HCT116 (cell line): ENCODE measurements around the gene WAPL. TPM values are rescaled to one million over a fixed set of nuclear protein-coding genes. Genes with fewer than 3 reads are reported as not detected.

Experiments
- ATAC-seq: fragments of 200-7000 bp; cut with Tn5 transposase; 2 replicates; pipeline ENCODE4 v1.9.1; 2020; ENCODE audit warnings: mild to moderate bottlenecking, moderate library complexity
- BruUV-seq: library from RNA; stranded (reverse); fragments of 400-500 nt; replicated peaks from 2 replicates; lab custom pipeline; 2021; lab: Mats Ljungman, UMichigan
- CTCF ChIA-PET: fragments of 300-600 bp; sonication (Branson Sonifier 250); formaldehyde crosslinking; loops from one replicate; lab custom pipeline; 2021; ENCODE audit warnings: antibody characterized with exemption; lab: Charles Lee
- POLR2A ChIA-PET: fragments of 300-600, 350-600 bp; sonication (Branson Sonifier 250); formaldehyde crosslinking; loops from one replicate; lab custom pipeline; 2021; ENCODE audit warnings: antibody characterized with exemption; lab: Charles Lee
- RAD21 ChIA-PET, 2 experiments: fragments of 300-600 bp; sonication (Branson Sonifier 250); formaldehyde crosslinking; loops; one replicate each; lab custom pipeline; 2023; ENCODE audit warnings: low total read pairs in 2 of 2; ENCODE audit not compliant: uncharacterized antibody in 2 of 2, unreplicated experiment in 2 of 2, low non-redundant PET in 1 of 2; lab: Charles Lee
- DNase-seq: peaks from one replicate; pipeline ENCODE4 v3.0.0-alpha.2; 2010; ENCODE audit warnings: low read depth, low spot score
- H2AFZ ChIP-seq: fragments of 200-600 bp; shearing (Covaris generic), sonication (generic); 2 replicates; pipeline ENCODE4 v1.6.1; 2017; ENCODE audit warnings: low read depth, mixed run types, mixed read lengths, antibody characterized with exemption, low read length; ENCODE audit not compliant: poor library complexity, severe bottlenecking
- H3K27ac ChIP-seq: 2 replicates; pipeline ENCODE4 v1.5.1; 2012; ENCODE audit warnings: low read depth, low read length
- H3K27me3 ChIP-seq: fragments of 200-600 bp; sonication (generic); 2 replicates; pipeline ENCODE4 v1.6.1; 2016; ENCODE audit warnings: mixed run types, low read length, mixed read lengths; ENCODE audit not compliant: insufficient read depth
- H3K36me3 ChIP-seq, 2 experiments: fragments of 200-500 bp in 1 of 2; fragments of 200-600 bp in 1 of 2; sonication (Bioruptor generic) in 1 of 2; sonication (generic) in 1 of 2; 2 replicates each; pipeline versions ENCODE4 v1.5.1 to v1.6.1; 2014 to 2016; ENCODE audit warnings: low read length in 2 of 2, inconsistent platforms in 1 of 2, mixed read lengths in 1 of 2, mixed run types in 1 of 2; ENCODE audit not compliant: insufficient read depth in 2 of 2, control insufficient read depth in 1 of 2
- H3K4me1 ChIP-seq, 2 experiments: fragments of 200-600 bp in 1 of 2; sonication (generic) in 1 of 2; 2 replicates each; pipeline versions ENCODE4 v1.5.1 to v1.6.1; 2012 to 2017; ENCODE audit warnings: low read length in 2 of 2, inconsistent platforms in 1 of 2, mild to moderate bottlenecking in 1 of 2, mixed read lengths in 1 of 2, mixed run types in 1 of 2, moderate library complexity in 1 of 2; ENCODE audit not compliant: insufficient read depth in 2 of 2, control insufficient read depth in 1 of 2
- H3K4me2 ChIP-seq: fragments of 200-600 bp; sonication (generic); 2 replicates; pipeline ENCODE4 v1.6.1; 2017; ENCODE audit warnings: mixed run types, low read length, mixed read lengths
- H3K4me3 ChIP-seq, 2 experiments: fragments of 200-600 bp in 1 of 2; sonication (generic) in 1 of 2; replicated peaks in 1 of 2; 2 replicates each; pipeline ENCODE4 v1.5.1; 2011 to 2016; ENCODE audit warnings: low read length in 2 of 2, control low read depth in 1 of 2, low read depth in 1 of 2, mild to moderate bottlenecking in 1 of 2, mixed read lengths in 1 of 2, mixed run types in 1 of 2
- H3K79me2 ChIP-seq: fragments of 200-600 bp; sonication (generic); 2 replicates; pipeline ENCODE4 v1.6.1; 2017; ENCODE audit warnings: mild to moderate bottlenecking, mixed run types, low read length, moderate library complexity, mixed read lengths; ENCODE audit not compliant: insufficient read depth
- H3K9ac ChIP-seq: fragments of 200-600 bp; sonication (generic); 2 replicates; pipeline ENCODE4 v1.6.1; 2016; ENCODE audit warnings: low read length, mixed read lengths
- H3K9me2 ChIP-seq: fragments of 200-600 bp; sonication (generic), shearing (Covaris generic); 2 replicates; pipeline ENCODE4 v1.6.1; 2017; ENCODE audit warnings: mixed run types, mild to moderate bottlenecking, moderate library complexity; ENCODE audit not compliant: insufficient read depth
- H3K9me3 ChIP-seq, 2 experiments: fragments of 200-500 bp in 1 of 2; fragments of 200-600 bp in 1 of 2; sonication (Bioruptor generic) in 1 of 2; sonication (generic) in 1 of 2; 2 replicates each; pipeline ENCODE4 v1.6.1; 2014 to 2017; ENCODE audit warnings: low read length in 2 of 2, mixed read lengths in 2 of 2, inconsistent platforms in 1 of 2, low read depth in 1 of 2, mild to moderate bottlenecking in 1 of 2, mixed run types in 1 of 2, moderate library complexity in 1 of 2; ENCODE audit not compliant: control insufficient read depth in 1 of 2, insufficient read depth in 1 of 2
- H4K20me1 ChIP-seq: fragments of 200-600 bp; sonication (generic), shearing (Covaris generic); 2 replicates; pipeline ENCODE4 v1.6.1; 2017; ENCODE audit warnings: mixed run types, mild to moderate bottlenecking, moderate library complexity; ENCODE audit not compliant: insufficient read depth
- CEBPB ChIP-seq: IDR thresholded peaks from 2 replicates; pipeline ENCODE4 v1.6.1; 2012; ENCODE audit warnings: low read depth
- ELF1 ChIP-seq: IDR thresholded peaks from 2 replicates; pipeline ENCODE4 v1.6.1; 2012; ENCODE audit warnings: low read depth, borderline replicate concordance
- EZH2 ChIP-seq: fragments of 200-600 bp; sonication (generic); IDR thresholded peaks from 2 replicates; pipeline ENCODE4 v1.6.1; 2017; ENCODE audit warnings: antibody characterized with exemption, mixed run types
- FOSL1 ChIP-seq: IDR thresholded peaks from 2 replicates; pipeline ENCODE4 v1.6.1; 2012; ENCODE audit warnings: low read depth
- POLR2AphosphoS5 ChIP-seq: IDR thresholded peaks from 2 replicates; pipeline ENCODE4 v1.6.1; 2011; ENCODE audit warnings: mild to moderate bottlenecking, low read depth, low read length, moderate library complexity
- SIN3A ChIP-seq: IDR thresholded peaks from 2 replicates; pipeline ENCODE4 v1.6.1; 2012; ENCODE audit warnings: low read depth
- SP1 ChIP-seq: IDR thresholded peaks from 2 replicates; pipeline ENCODE4 v1.6.1; 2012; ENCODE audit warnings: low read depth
- TCF7L2 ChIP-seq: IDR thresholded peaks from 2 replicates; pipeline ENCODE4 v1.7.0; 2011; ENCODE audit warnings: borderline replicate concordance, inconsistent platforms; ENCODE audit not compliant: insufficient read depth, insufficient read length; ENCODE audit errors: extremely low read depth
- YY1 ChIP-seq: IDR thresholded peaks from 2 replicates; pipeline ENCODE4 v1.6.1; 2011; ENCODE audit warnings: low read length, low read depth, moderate library complexity, mild to moderate bottlenecking; ENCODE audit not compliant: insufficient replicate concordance; ENCODE audit errors: extremely low read depth
- ZBTB33 ChIP-seq: IDR thresholded peaks from 2 replicates; pipeline ENCODE4 v1.6.1; 2011; ENCODE audit warnings: mild to moderate bottlenecking, low read length, moderate library complexity; ENCODE audit not compliant: insufficient replicate concordance; ENCODE audit errors: extremely low read depth
- ZFX ChIP-seq: fragments of 450-650 bp; IDR thresholded peaks from 2 replicates; pipeline ENCODE4 v1.6.1; 2017
- ZNF274 ChIP-seq: fragments of 200-500 bp; sonication (Bioruptor generic); IDR thresholded peaks from 2 replicates; pipeline ENCODE4 v1.6.1; 2014; ENCODE audit warnings: mild to moderate bottlenecking, low read depth, low read length, inconsistent platforms
- intact Hi-C: fragments of 100-400 bp; cut with micrococcal nuclease; formaldehyde crosslinking; loops from 2 replicates; pipeline ENCODE4 v1.10.0; 2022
- total RNA-seq: library from RNA; stranded (reverse); gene quantifications from one replicate; pipeline ENCODE4 v1.2.1, GENCODE V29; 2021; ENCODE audit not compliant: unreplicated experiment

WAPL gene
- total RNA-seq, 1 experiment from 2014 or later, result 37.5 TPM

- no peak for TF ChIP-seq FOSL1
- TF ChIP-seq CEBPB, result no peak
- no peak for TF ChIP-seq SIN3A
- TF ChIP-seq SP1, result no peak
- no peak for TF ChIP-seq ZFX
- Histone ChIP-seq H3K27ac (no peak overlapping the region), H3K79me2 (peaks cover 82% of the 10 kb centered on the region), H3K4me2 (no peak overlapping the region), H3K4me3 (no peak overlapping the region), H3K9me2 (no peaks in the 10 kb centered on the region), H3K36me3 (peaks cover 6 to 12% of the 10 kb centered on the region in 2 experiments; a peak in 3 of 4 replicates), H3K9me3 (no peaks in the 10 kb centered on the region), H3K9ac (no peak overlapping the region), H3K27me3 (no peaks in the 10 kb centered on the region), H4K20me1 (no peaks in the 10 kb centered on the region; the same call in 1 of the 2 replicates), H3K4me1 (no peaks in the 10 kb centered on the region; a peak in 1 of 4 replicates), H2AFZ (no peak overlapping the region)
- DNase-seq, result no peak
- ATAC-seq, result no peak
- RAD21 ChIA-PET, result no interaction called here
- POLR2A ChIA-PET, result no interaction called here
- intact Hi-C loops, result no loop called here
- BruUV-seq, result no TSS peak
- CTCF ChIA-PET, result no interaction called here
These were observed 34.7 kb downstream of the WAPL start for GRCh38 chr10:86486856-86487255.

- H3K9ac ChIP-seq, result no peak overlapping the region
- no peak overlapping the region for H3K27ac ChIP-seq
- DNase-seq (no peak), ATAC-seq (no peak)
- H3K4me1 ChIP-seq, result no peaks in the 10 kb centered on the region; a peak in 1 of 4 replicates
- ChIA-PET POLR2A (no interaction called here), CTCF (no interaction called here), RAD21 (no interaction called here)
- no peak overlapping the region for H2AFZ ChIP-seq
- no peak for TF ChIP-seq EZH2
- TF ChIP-seq YY1, result no peak
- no peak for TF ChIP-seq POLR2AphosphoS5
- TF ChIP-seq ELF1, result no peak
- no peak for TF ChIP-seq TCF7L2
- TF ChIP-seq ZNF274, result no peak
- no peak for TF ChIP-seq FOSL1
- no peak for TF ChIP-seq ZBTB33
- no peak for TF ChIP-seq CEBPB
- no peak for TF ChIP-seq ZFX
- H3K9me2 ChIP-seq, result no peaks in the 10 kb centered on the region
- H3K27me3 ChIP-seq, result no peaks in the 10 kb centered on the region
- peaks cover 80% of the 10 kb centered on the region for H3K79me2 ChIP-seq
- intact Hi-C loops, result no loop called here
- H4K20me1 ChIP-seq, result peaks cover 9% of the 10 kb centered on the region; the same call in 1 of the 2 replicates
- no peaks in the 10 kb centered on the region for H3K9me3 ChIP-seq
- no peak overlapping the region for H3K4me3 ChIP-seq
- no TSS peak for BruUV-seq
- no peak overlapping the region for H3K4me2 ChIP-seq
- peaks cover 0 to 12% of the 10 kb centered on the region in 2 experiments; a peak in 3 of 4 replicates for H3K36me3 ChIP-seq
These were observed 37.9 kb downstream of the WAPL start for GRCh38 chr10:86483664-86484063.
